ENCODE results near the gene COL23A1. TPM values are rescaled to one million over a fixed set of nuclear protein-coding genes. Genes with fewer than 3 reads are reported as not detected.

Gene COL23A1
- total and polyA plus RNA-seq, 2 donors (not counting 1 experiment from before 2014, with no cell fraction given), result 0.20 TPM; not detected in 1

DNA sequence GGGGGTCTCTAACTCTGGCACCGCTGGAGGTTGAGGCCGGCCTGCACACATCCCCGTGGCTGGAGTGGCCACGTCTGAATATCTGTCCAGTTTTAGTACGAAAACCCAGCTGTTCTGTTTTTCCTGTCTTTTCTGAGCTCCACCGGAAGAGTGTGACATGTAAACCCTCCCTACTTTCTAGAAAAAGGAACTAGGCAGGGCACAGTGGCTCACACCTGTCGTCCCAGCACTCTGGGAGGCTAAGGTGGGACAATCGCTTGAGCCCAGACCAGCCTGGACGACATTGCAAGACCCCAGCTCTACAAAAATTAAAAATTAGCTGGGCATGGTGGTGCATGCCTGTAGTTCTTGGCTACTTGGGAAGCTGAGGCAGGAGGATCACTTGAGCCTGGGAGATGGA, 349.4 kb downstream of the COL23A1 start:
- peak overlapping the region; percentile 80 for H2AFZ ChIP-seq (ENCODE audit: insufficient read depth, low read depth, low read length, poor library complexity, severe bottlenecking)
- POLR2A ChIA-PET, result interaction anchor here (1.3 kb wide), 1 partner anchor 37 kb away, joined by 3 read pairs; the partner anchor contains the start of gene HNRNPAB
- peak overlapping the region in 4 of 5 experiments; percentile 5 to 50 (median 26) for H3K4me3 ChIP-seq (ENCODE audit: control extremely low read depth in 1 of 5, extremely low read depth in 1 of 5, insufficient read depth in 1 of 5, low read depth in 2 of 5, low read length in 4 of 5)
- peak overlapping the region; percentile 28 for H3K9ac ChIP-seq (ENCODE audit: low read length)
- no peaks in the 10 kb centered on the region for H3K36me3 ChIP-seq (replicated peaks in 1 of 2; ENCODE audit: control extremely low read depth in 1 of 2, control insufficient read depth in 1 of 2, extremely low read depth in 1 of 2, insufficient read depth in 2 of 2, low read length in 1 of 2)
- intact Hi-C loops (cut with micrococcal nuclease), result loop anchor here (10.0 kb wide), 1 partner anchor 1454 kb away; the partner anchor contains the start of gene CANX
- no peaks in the 10 kb centered on the region for H3K27me3 ChIP-seq (replicated peaks in 1 of 4; ENCODE audit: control extremely low read depth in 1 of 4, control insufficient read depth in 3 of 4, insufficient read depth in 4 of 4, low read length in 3 of 4)
- 2% methylated on average over 9 of the region's 9 CpGs for WGBS (ENCODE audit: insufficient coverage)
- DNase-seq (peak; percentile 45), ATAC-seq (ENCODE audit: low read depth) (peak; percentile 44)
- H3K4me3 Mint-ChIP-seq, result peak overlapping the region; percentile 68
- no peaks in the 10 kb centered on the region for H3K9me3 Mint-ChIP-seq (ENCODE audit: insufficient read depth)
- H3K27ac Mint-ChIP-seq, result peak overlapping the region; percentile 86
- peaks cover 37 to 51% of the 10 kb centered on the region in 2 donors for H3K4me1 ChIP-seq (ENCODE audit: control insufficient read depth in 2 of 2, insufficient read depth in 2 of 2, low read length in 2 of 2)
- peaks cover 41% of the 10 kb centered on the region for H3K4me1 Mint-ChIP-seq
- peak overlapping the region; percentile 72 to 76 for H3K27ac ChIP-seq (ENCODE audit: low read length in 2 of 2)
- H3K4me2 ChIP-seq (replicated peaks; ENCODE audit: low read depth, low read length, poor library complexity, severe bottlenecking), result peak overlapping the region; percentile 81
- CTCF ChIA-PET, result interaction anchor here (1.5 kb wide), 1 partner anchor 10 kb away, joined by 6 read pairs; no protein-coding TSS in a partner anchor
- no peaks in the 10 kb centered on the region for H3K79me2 ChIP-seq (ENCODE audit: control insufficient read depth, insufficient read depth, low read length)
- H4K20me1 ChIP-seq (ENCODE audit: control insufficient read depth, insufficient read depth, low read length, poor library complexity, severe bottlenecking), result no peaks in the 10 kb centered on the region
- no peaks in the 10 kb centered on the region for H3K27me3 Mint-ChIP-seq
- TF ChIP-seq, protein P1, sequence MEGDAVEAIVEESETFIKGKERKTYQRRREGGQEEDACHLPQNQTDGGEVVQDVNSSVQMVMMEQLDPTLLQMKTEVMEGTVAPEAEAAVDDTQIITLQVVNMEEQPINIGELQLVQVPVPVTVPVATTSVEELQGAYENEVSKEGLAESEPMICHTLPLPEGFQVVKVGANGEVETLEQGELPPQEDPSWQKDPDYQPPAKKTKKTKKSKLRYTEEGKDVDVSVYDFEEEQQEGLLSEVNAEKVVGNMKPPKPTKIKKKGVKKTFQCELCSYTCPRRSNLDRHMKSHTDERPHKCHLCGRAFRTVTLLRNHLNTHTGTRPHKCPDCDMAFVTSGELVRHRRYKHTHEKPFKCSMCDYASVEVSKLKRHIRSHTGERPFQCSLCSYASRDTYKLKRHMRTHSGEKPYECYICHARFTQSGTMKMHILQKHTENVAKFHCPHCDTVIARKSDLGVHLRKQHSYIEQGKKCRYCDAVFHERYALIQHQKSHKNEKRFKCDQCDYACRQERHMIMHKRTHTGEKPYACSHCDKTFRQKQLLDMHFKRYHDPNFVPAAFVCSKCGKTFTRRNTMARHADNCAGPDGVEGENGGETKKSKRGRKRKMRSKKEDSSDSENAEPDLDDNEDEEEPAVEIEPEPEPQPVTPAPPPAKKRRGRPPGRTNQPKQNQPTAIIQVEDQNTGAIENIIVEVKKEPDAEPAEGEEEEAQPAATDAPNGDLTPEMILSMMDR (IDR thresholded peaks at IDR 0.05), result no peak
- no peak for TF ChIP-seq EZH2 (IDR thresholded peaks at IDR 0.05; ENCODE audit: borderline replicate concordance, insufficient read depth, low read depth, low read length, poor library complexity, severe bottlenecking)
- H3K9me3 ChIP-seq (ENCODE audit: control extremely low read depth in 1 of 3, control insufficient read depth in 2 of 3, insufficient read depth in 1 of 3, low read length in 2 of 3), result peaks cover 0 to 1% (median 0%) of the 10 kb centered on the region in 3 donors

DNA sequence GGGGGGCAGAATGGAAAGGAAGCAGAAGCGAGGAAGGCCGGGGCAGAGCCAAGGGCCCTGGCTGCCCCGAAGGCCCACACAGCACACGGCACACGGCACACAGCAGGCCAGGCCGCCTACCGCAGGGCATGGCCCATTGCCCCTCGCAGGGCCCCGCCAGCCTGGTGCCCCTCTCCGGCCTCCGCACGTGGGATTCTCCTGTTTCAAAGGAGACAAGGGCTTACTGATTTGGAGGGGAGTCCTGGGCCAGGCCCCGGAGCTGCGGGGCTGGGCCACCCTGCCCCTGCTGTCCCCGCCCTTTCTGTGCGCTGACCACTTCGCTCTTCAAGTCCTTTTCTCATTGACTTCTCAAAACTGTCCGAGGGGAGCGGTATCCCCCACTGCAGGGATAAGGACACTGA, 349.9 kb downstream of the COL23A1 start:
- Histone ChIP-seq H3K79me2 (ENCODE audit: control insufficient read depth, insufficient read depth, low read length) (no peaks in the 10 kb centered on the region), H3K4me1 (ENCODE audit: control insufficient read depth in 2 of 2, insufficient read depth in 2 of 2, low read length in 2 of 2) (peaks cover 37 to 51% of the 10 kb centered on the region in 2 donors), H2AFZ (ENCODE audit: insufficient read depth, low read depth, low read length, poor library complexity, severe bottlenecking) (peak overlapping the region; percentile 80), H3K9me3 (ENCODE audit: control extremely low read depth in 1 of 3, control insufficient read depth in 2 of 3, insufficient read depth in 1 of 3, low read length in 2 of 3) (no peaks in the 10 kb centered on the region), H3K27me3 (replicated peaks in 1 of 4; ENCODE audit: control extremely low read depth in 1 of 4, control insufficient read depth in 3 of 4, insufficient read depth in 4 of 4, low read length in 3 of 4) (no peaks in the 10 kb centered on the region), H3K9ac (ENCODE audit: low read length) (peak overlapping the region; percentile 28), H4K20me1 (ENCODE audit: control insufficient read depth, insufficient read depth, low read length, poor library complexity, severe bottlenecking) (no peaks in the 10 kb centered on the region), H3K4me2 (replicated peaks; ENCODE audit: low read depth, low read length, poor library complexity, severe bottlenecking) (peak overlapping the region; percentile 81), H3K36me3 (replicated peaks in 1 of 2; ENCODE audit: control extremely low read depth in 1 of 2, control insufficient read depth in 1 of 2, extremely low read depth in 1 of 2, insufficient read depth in 2 of 2, low read length in 1 of 2) (no peaks in the 10 kb centered on the region), H3K27ac (ENCODE audit: low read length in 2 of 2) (peak overlapping the region; percentile 72 to 76), H3K4me3 (ENCODE audit: control extremely low read depth in 1 of 5, extremely low read depth in 1 of 5, insufficient read depth in 1 of 5, low read depth in 2 of 5, low read length in 4 of 5) (peak overlapping the region in 3 of 5 experiments; percentile 21 to 50 (median 31))
- no peaks in the 10 kb centered on the region for H3K9me3 Mint-ChIP-seq (ENCODE audit: insufficient read depth)
- H3K27ac Mint-ChIP-seq, result peak overlapping the region; percentile 89
- POLR2A ChIA-PET, result interaction anchor here (1.3 kb wide), 1 partner anchor 36 kb away, joined by 3 read pairs; the partner anchor contains the start of gene HNRNPAB
- H3K4me1 Mint-ChIP-seq, result peaks cover 41% of the 10 kb centered on the region
- intact Hi-C loops (cut with micrococcal nuclease), result loop anchor here (10.0 kb wide), 1 partner anchor 1454 kb away; the partner anchor contains the start of gene CANX
- ATAC-seq (ENCODE audit: low read depth) (peak; percentile 16), DNase-seq (peak; percentile 38)
- TF ChIP-seq, protein P1 (IDR thresholded peaks at IDR 0.05), result no peak
- no peak for TF ChIP-seq EZH2 (IDR thresholded peaks at IDR 0.05; ENCODE audit: borderline replicate concordance, insufficient read depth, low read depth, low read length, poor library complexity, severe bottlenecking)
- peak overlapping the region; percentile 68 for H3K4me3 Mint-ChIP-seq
- no peaks in the 10 kb centered on the region for H3K27me3 Mint-ChIP-seq
- CTCF ChIA-PET, result interaction anchor here (1.5 kb wide), 1 partner anchor 11 kb away, joined by 6 read pairs; no protein-coding TSS in a partner anchor
- WGBS (ENCODE audit: insufficient coverage), result 38% methylated on average over 16 of the region's 19 CpGs

Data from B cell (primary cell).